ENCODE data around the gene SPATS2. TPM values are rescaled to one million over a fixed set of nuclear protein-coding genes. Genes with fewer than 3 reads are reported as not detected.
"Not testable (repeated sequence)": the region's sequence is repeated elsewhere in the genome, so short reads cannot be mapped to it uniquely, and the experiment has no call there.

SPATS2 gene
- total RNA-seq, 2 experiments from 2014 or later: 22.7 to 36.4 TPM

DNA sequence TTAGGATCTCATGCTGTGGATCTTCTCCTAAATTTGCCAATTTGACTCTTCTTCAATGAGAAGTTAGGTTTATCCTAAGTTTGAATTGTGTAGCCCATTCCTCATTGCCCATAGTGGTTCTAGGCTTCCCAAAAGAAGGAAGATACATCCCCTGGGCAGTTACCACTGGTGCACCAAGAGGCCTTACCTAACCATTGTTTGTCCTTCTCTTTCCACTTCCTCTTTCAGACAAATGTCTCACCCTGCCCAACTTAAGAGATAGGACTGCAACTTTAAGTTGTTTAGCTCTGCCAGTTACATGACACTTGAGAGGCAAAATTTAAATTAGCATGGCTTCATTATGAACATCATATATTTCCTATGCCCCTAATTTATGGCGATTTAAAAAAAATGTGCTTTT lies 162.2 kb downstream of the SPATS2 start:
- intact Hi-C loops (cut with micrococcal nuclease; ENCODE audit: unreplicated experiment): no loop called here
- H3K36me3 ChIP-seq (ENCODE audit: insufficient read depth, low read length): peaks cover 32% of the 10 kb centered on the region
- CTCF ChIA-PET (ENCODE audit: unreplicated experiment): no interaction called here
- no peak overlapping the region for H2AFZ ChIP-seq (ENCODE audit: low read length)
- H3K4me1 ChIP-seq (ENCODE audit: insufficient read depth, low read length, poor library complexity, severe bottlenecking): no peaks in the 10 kb centered on the region
- DNase-seq (ENCODE audit: low spot score): no peak
- H4K20me1 ChIP-seq (ENCODE audit: insufficient read depth, low read length): no peaks in the 10 kb centered on the region
- H3K9me2 ChIP-seq (ENCODE audit: insufficient read depth, low read length): no peaks in the 10 kb centered on the region
- no peak overlapping the region for H3K27ac ChIP-seq (ENCODE audit: low read depth, low read length, poor library complexity, severe bottlenecking)
- no peaks in the 10 kb centered on the region for H3K79me2 ChIP-seq (ENCODE audit: insufficient read depth, low read depth, low read length)
- BruUV-seq (replicated peaks): no TSS peak
- no peak overlapping the region for H3K4me3 ChIP-seq (ENCODE audit: low read depth, low read length, poor library complexity, severe bottlenecking)
- no peak overlapping the region for H3K4me2 ChIP-seq (ENCODE audit: low read length)
- H3K9me3 ChIP-seq (ENCODE audit: low read length): no peaks in the 10 kb centered on the region
- TF ChIP-seq, protein P1, sequence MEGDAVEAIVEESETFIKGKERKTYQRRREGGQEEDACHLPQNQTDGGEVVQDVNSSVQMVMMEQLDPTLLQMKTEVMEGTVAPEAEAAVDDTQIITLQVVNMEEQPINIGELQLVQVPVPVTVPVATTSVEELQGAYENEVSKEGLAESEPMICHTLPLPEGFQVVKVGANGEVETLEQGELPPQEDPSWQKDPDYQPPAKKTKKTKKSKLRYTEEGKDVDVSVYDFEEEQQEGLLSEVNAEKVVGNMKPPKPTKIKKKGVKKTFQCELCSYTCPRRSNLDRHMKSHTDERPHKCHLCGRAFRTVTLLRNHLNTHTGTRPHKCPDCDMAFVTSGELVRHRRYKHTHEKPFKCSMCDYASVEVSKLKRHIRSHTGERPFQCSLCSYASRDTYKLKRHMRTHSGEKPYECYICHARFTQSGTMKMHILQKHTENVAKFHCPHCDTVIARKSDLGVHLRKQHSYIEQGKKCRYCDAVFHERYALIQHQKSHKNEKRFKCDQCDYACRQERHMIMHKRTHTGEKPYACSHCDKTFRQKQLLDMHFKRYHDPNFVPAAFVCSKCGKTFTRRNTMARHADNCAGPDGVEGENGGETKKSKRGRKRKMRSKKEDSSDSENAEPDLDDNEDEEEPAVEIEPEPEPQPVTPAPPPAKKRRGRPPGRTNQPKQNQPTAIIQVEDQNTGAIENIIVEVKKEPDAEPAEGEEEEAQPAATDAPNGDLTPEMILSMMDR (conservative IDR thresholded peaks at IDR 0.05; ENCODE audit: low read length): no peak
- POLR2A ChIA-PET: interaction anchor here (0.6 to 0.7 kb wide), 3 partner anchors 9 to 198 kb away, joined by 4 read pairs; no protein-coding TSS in a partner anchor

- Histone ChIP-seq H3K27ac (ENCODE audit: low read depth, low read length, poor library complexity, severe bottlenecking) (no peak overlapping the region), H3K4me2 (ENCODE audit: low read length) (no peak overlapping the region), H3K36me3 (ENCODE audit: insufficient read depth, low read length) (peaks cover 11% of the 10 kb centered on the region; the same call in 1 of the 2 replicates), H4K20me1 (ENCODE audit: insufficient read depth, low read length) (no peaks in the 10 kb centered on the region), H2AFZ (ENCODE audit: low read length) (no peak overlapping the region), H3K4me3 (ENCODE audit: low read depth, low read length, poor library complexity, severe bottlenecking) (no peak overlapping the region), H3K4me1 (ENCODE audit: insufficient read depth, low read length, poor library complexity, severe bottlenecking) (peaks cover 11% of the 10 kb centered on the region), H3K79me2 (ENCODE audit: insufficient read depth, low read depth, low read length) (no peaks in the 10 kb centered on the region), H3K9me2 (ENCODE audit: insufficient read depth, low read length) (no peaks in the 10 kb centered on the region), H3K9me3 (ENCODE audit: low read length) (no peaks in the 10 kb centered on the region)
- ChIA-PET POLR2A (interaction anchor here (1.4 to 1.9 kb wide), 2 partner anchors 21 to 165 kb away, joined by 3 to 4 read pairs; partner anchors contain the start of gene SPATS2), CTCF (ENCODE audit: unreplicated experiment) (interaction anchor here (1.3 kb wide), 1 partner anchor 174 kb away, joined by 3 read pairs; no protein-coding TSS in a partner anchor)
- intact Hi-C loops (cut with micrococcal nuclease; ENCODE audit: unreplicated experiment): no loop called here
- no peak for TF ChIP-seq EZH2phosphoT487 (IDR thresholded peaks at IDR 0.05; ENCODE audit: borderline replicate concordance, low read depth, low read length)
- TF ChIP-seq, protein P1 (conservative IDR thresholded peaks at IDR 0.05; ENCODE audit: low read length): no peak
- BruUV-seq (replicated peaks): no TSS peak
- no peak for DNase-seq (ENCODE audit: low spot score)
Observed at GRCh38 chr12:49531745-49532144, 164.5 kb downstream of the SPATS2 start.

DNA sequence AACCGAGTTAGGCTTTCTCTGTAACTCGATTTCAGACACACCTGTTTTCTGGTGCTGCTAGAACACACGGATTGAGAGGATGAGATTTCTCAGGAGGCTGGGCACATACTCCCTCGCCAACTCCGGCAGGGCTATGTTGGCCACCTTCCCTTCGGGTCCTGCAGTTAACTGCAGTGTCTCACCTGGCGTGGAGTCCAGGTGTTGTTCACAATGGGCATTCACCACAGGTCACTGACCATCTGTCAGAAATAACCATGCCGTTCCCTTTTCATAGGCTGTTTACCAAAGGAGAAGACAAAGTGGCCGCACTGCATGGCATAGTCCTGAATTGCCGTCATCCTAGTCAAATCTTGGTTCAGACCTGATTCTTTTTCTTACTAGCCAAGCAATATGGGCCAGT lies 166.1 kb downstream of the SPATS2 start:
- CTCF ChIA-PET (ENCODE audit: unreplicated experiment): no interaction called here
- Histone ChIP-seq H3K36me3 (ENCODE audit: insufficient read depth, low read length) (no peaks in the 10 kb centered on the region), H3K79me2 (ENCODE audit: insufficient read depth, low read depth, low read length) (no peaks in the 10 kb centered on the region), H3K27ac (ENCODE audit: low read depth, low read length, poor library complexity, severe bottlenecking) (no peak overlapping the region), H4K20me1 (ENCODE audit: insufficient read depth, low read length) (no peaks in the 10 kb centered on the region), H3K4me3 (ENCODE audit: low read depth, low read length, poor library complexity, severe bottlenecking) (no peak overlapping the region), H3K4me2 (ENCODE audit: low read length) (no peak overlapping the region), H2AFZ (ENCODE audit: low read length) (no peak overlapping the region), H3K4me1 (ENCODE audit: insufficient read depth, low read length, poor library complexity, severe bottlenecking) (peaks cover 27% of the 10 kb centered on the region), H3K9me3 (ENCODE audit: low read length) (no peaks in the 10 kb centered on the region), H3K9me2 (ENCODE audit: insufficient read depth, low read length) (no peaks in the 10 kb centered on the region)
- BruUV-seq (replicated peaks): no TSS peak
- POLR2A ChIA-PET: interaction anchor here (1.9 kb wide), 1 partner anchor 167 kb away, joined by 4 read pairs; the partner anchor contains the start of gene SPATS2
- TF ChIP-seq, protein P1 (conservative IDR thresholded peaks at IDR 0.05; ENCODE audit: low read length): no peak
- TF ChIP-seq EZH2phosphoT487 (IDR thresholded peaks at IDR 0.05; ENCODE audit: borderline replicate concordance, low read depth, low read length): no peak
- DNase-seq (ENCODE audit: low spot score): no peak
- intact Hi-C loops (cut with micrococcal nuclease; ENCODE audit: unreplicated experiment): no loop called here

GRCh38 chr12:49534122-49534521 lies 166.9 kb downstream of the SPATS2 start:
- POLR2A ChIA-PET: interaction anchor here (0.7 kb wide), 2 partner anchors 9 to 94 kb away, joined by 3 to 4 read pairs; no protein-coding TSS in a partner anchor
- H3K9me3 ChIP-seq (ENCODE audit: low read length); DNase-seq (ENCODE audit: low spot score); H2AFZ ChIP-seq (ENCODE audit: low read length); H3K9me2 ChIP-seq (ENCODE audit: insufficient read depth, low read length); CTCF ChIA-PET (ENCODE audit: unreplicated experiment); BruUV-seq (replicated peaks); H3K79me2 ChIP-seq (ENCODE audit: insufficient read depth, low read depth, low read length); H3K4me3 ChIP-seq (ENCODE audit: low read depth, low read length, poor library complexity, severe bottlenecking); intact Hi-C loops (cut with micrococcal nuclease; ENCODE audit: unreplicated experiment); H3K36me3 ChIP-seq (ENCODE audit: insufficient read depth, low read length); H4K20me1 ChIP-seq (ENCODE audit: insufficient read depth, low read length); H3K27ac ChIP-seq (ENCODE audit: low read depth, low read length, poor library complexity, severe bottlenecking); H3K4me2 ChIP-seq (ENCODE audit: low read length): not testable (repeated sequence)
- peaks cover 28% of the 10 kb centered on the region for H3K4me1 ChIP-seq (ENCODE audit: insufficient read depth, low read length, poor library complexity, severe bottlenecking)
